Endothelial cell of umbilical vein (primary cell): ENCODE data around the gene TMEM63B.

Experiments
- EZH2 ChIP-seq: IDR thresholded peaks from 2 replicates; pipeline ENCODE4 v1.6.1; 2012; ENCODE audit warnings: borderline replicate concordance, low read depth, mild to moderate bottlenecking, moderate library complexity, low read length, inconsistent platforms; ENCODE audit not compliant: severe bottlenecking
- JUN ChIP-seq: IDR thresholded peaks from 2 replicates; pipeline ENCODE4 v1.6.1; 2011; ENCODE audit warnings: borderline replicate concordance, low read depth; ENCODE audit not compliant: insufficient read length, insufficient read depth
- MYC ChIP-seq: IDR thresholded peaks from one replicate; pipeline ENCODE4 v1.6.1; 2011; ENCODE audit warnings: mild to moderate bottlenecking, low read depth, low read length
- POLR2A ChIP-seq: IDR thresholded peaks from 2 replicates; pipeline ENCODE4 v1.6.1; 2012; ENCODE audit warnings: low read depth, mild to moderate bottlenecking, control low read depth, low read length
- POLR2AphosphoS5 ChIP-seq: IDR thresholded peaks from 2 replicates; pipeline ENCODE4 v1.6.1; 2012; ENCODE audit warnings: low read depth, mild to moderate bottlenecking, control low read depth, low read length, moderate library complexity; ENCODE audit not compliant: insufficient read depth
- TF ChIP-seq, protein P1 (sequence below), 2 donors: IDR thresholded peaks; 1 replicate in 1 of 2; 2 replicates in 1 of 2; pipeline ENCODE4 v1.5.1; 2011; ENCODE audit warnings: low read length in 2 of 2, mild to moderate bottlenecking in 2 of 2, moderate library complexity in 2 of 2, control low read depth in 1 of 2, inconsistent platforms in 1 of 2, low read depth in 1 of 2; ENCODE audit not compliant: insufficient read depth in 1 of 2; ENCODE audit errors: extremely low read depth in 1 of 2
- TF ChIP-seq, protein P2 (sequence below): IDR thresholded peaks from 2 replicates; pipeline ENCODE4 v1.6.1; 2011; ENCODE audit not compliant: insufficient read depth, insufficient read length

DNA sequence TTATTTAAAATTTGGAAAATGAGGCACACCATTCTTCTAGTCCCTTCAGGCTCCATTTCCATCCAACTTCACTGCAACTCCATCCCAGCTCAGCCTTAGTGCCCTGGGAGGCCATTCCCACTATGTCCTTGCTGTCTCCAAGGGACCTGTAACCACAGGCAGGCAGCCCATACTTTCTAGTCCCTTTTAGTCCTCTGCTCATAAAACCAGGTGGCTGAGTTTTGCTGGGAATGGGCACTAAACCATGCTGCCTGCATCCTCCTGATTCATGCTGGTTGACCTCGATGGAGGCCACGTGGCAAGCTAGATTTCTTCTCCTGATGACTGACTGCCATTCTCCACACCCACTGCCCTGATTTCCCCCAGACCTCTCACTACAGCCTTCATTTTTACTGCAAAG, 61.9 kb downstream of the TMEM63B start:
- TF ChIP-seq, protein P1, sequence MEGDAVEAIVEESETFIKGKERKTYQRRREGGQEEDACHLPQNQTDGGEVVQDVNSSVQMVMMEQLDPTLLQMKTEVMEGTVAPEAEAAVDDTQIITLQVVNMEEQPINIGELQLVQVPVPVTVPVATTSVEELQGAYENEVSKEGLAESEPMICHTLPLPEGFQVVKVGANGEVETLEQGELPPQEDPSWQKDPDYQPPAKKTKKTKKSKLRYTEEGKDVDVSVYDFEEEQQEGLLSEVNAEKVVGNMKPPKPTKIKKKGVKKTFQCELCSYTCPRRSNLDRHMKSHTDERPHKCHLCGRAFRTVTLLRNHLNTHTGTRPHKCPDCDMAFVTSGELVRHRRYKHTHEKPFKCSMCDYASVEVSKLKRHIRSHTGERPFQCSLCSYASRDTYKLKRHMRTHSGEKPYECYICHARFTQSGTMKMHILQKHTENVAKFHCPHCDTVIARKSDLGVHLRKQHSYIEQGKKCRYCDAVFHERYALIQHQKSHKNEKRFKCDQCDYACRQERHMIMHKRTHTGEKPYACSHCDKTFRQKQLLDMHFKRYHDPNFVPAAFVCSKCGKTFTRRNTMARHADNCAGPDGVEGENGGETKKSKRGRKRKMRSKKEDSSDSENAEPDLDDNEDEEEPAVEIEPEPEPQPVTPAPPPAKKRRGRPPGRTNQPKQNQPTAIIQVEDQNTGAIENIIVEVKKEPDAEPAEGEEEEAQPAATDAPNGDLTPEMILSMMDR (IDR thresholded peaks at IDR 0.05; ENCODE audit: extremely low read depth in 1 of 2, insufficient read depth in 1 of 2, low read depth in 1 of 2, low read length in 2 of 2) = no peak
- TF ChIP-seq POLR2A (no peak), JUN (no peak), POLR2AphosphoS5 (no peak), EZH2 (no peak), MYC (no peak)
- TF ChIP-seq, protein P2, sequence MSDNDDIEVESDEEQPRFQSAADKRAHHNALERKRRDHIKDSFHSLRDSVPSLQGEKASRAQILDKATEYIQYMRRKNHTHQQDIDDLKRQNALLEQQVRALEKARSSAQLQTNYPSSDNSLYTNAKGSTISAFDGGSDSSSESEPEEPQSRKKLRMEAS = no peak
